Stimulated activated CD8-positive, alpha-beta memory T cell treated with anti-CD3 and anti-CD28 coated beads, Interleukin-2, amount 100 ng/mL, for 1 hour (primary cell): ENCODE measurements around the gene EAF2.
"Not testable (repeated sequence)": the region's sequence is repeated elsewhere in the genome, so short reads cannot be mapped to it uniquely, and the experiment has no call there.

Experiments
- DNase-seq, 2 donors: peaks; one replicate each; pipeline ENCODE4 v3.0.0-alpha.2; 2020; ENCODE audit warnings: low read depth in 2 of 2

Gene EAF2

GRCh38 chr3:121863247-121863646, 28.2 kb downstream of the EAF2 start:
- not testable (repeated sequence) for DNase-seq

GRCh38 chr3:121863801-121864200, 28.8 kb downstream of the EAF2 start:
- DNase-seq: no peak

- DNase-seq: no peak
Observed at GRCh38 chr3:121869736-121870135, 34.7 kb downstream of the EAF2 start.

- DNase-seq: no peak
Observed at GRCh38 chr3:121870717-121871116, 35.7 kb downstream of the EAF2 start.

- DNase-seq: no peak
Observed at GRCh38 chr3:121871430-121871829, 36.4 kb downstream of the EAF2 start.

- DNase-seq: no peak
Observed at GRCh38 chr3:121878411-121878810, 43.4 kb downstream of the EAF2 start.

- no peak for DNase-seq
Observed at GRCh38 chr3:121883507-121883906, 48.5 kb downstream of the EAF2 start.

DNA sequence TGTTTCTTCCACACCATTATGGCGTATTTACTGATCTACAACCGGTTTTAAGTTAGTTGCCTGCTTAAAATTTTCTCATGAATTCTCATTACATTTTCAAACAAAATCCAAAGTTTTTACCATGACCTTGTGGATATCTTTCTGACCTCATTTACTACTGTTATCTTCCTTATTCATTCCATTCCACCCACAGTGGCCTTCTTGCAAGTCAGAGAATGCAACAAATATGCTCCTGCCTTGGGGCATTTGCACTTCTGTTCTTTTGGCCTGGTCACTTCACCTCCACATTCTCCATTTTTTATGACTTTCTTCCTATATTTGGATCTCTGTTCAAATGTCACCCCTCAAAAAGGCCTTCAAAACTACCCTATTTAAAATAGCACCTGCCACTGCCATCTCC, 50.4 kb downstream of the EAF2 start:
- no peak for DNase-seq

DNA sequence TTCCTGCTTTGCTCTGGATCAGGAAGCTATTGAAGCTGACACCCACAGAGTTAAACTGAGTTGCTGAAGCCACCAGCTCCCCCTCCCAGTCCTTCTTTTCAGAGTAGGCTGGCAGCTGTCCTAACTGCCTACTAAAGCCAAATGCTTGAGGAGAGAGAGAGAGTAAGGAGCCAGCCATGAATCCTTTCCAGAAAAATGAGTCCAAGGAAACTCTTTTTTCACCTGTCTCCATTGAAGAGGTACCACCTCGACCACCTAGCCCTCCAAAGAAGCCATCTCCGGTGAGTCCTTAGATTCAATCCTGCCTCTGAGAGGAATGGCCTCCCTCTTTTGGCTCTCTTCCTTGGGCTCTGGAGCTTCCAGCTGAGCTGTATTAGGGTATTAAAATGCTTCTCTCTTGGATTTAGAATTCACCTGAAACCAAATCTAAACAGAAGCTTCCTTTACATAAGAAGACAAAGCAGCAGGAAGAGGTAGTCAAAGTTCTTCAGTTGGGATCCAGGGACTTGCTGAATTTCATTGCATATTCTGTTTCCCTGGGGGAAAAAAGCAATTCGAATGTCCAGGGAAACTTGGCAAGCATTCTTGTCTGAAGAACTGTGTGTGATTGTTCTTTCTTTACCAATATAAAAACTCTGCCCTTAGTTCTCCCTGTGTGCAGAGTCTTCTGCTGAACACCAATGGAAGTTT, 59.4 kb downstream of the EAF2 start, which contains the start of gene SLC15A2:
TSS of gene SLC15A2 (plus strand) at position 101 of the 690 bp plus-strand sequence. CDS start at position 177, 76 bp downstream.
- DNase-seq: no peak

DNA sequence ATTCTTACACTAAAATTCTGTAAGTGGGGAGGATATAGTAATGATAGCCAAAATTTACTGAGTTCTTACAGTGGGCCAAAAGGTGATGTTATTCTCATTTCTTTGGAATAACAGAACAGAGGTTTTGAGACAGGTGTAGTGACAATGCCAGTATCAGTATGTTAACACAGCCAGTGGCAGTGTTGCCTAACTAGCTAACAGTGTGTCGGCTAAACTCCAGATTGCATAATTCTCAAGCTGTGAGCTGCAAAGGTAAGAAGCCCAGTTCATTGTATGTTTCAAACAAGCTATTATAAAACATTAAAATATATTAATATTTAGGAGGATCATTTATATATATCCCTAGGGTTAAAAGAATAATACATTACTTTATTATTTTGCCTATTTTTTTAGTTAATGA, 60.1 kb downstream of the EAF2 start:
- DNase-seq: no peak

GRCh38 chr3:121895736-121896135, 60.7 kb downstream of the EAF2 start:
- DNase-seq: no peak

- DNase-seq: no peak
Observed at GRCh38 chr3:121896823-121897222, 61.8 kb downstream of the EAF2 start.

DNA sequence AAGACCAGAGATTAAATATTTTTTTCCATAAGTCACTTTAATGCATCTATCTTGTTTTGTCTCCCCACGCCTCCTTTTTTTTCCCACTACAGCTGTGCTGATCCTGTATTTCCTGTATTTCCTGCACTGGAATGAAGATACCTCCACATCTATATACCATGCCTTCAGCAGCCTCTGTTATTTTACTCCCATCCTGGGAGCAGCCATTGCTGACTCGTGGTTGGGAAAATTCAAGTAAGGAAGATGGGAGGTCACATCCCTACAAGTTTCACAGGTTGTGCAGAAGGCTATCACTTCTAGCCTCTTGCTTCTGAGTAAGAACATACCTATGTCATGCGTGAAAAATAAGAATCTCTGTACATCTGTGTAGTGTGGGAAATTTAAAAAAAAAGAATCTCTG, 62.3 kb downstream of the EAF2 start:
- no peak for DNase-seq

GRCh38 chr3:121913305-121913990, 78.4 kb downstream of the EAF2 start:
- DNase-seq: no peak

DNA sequence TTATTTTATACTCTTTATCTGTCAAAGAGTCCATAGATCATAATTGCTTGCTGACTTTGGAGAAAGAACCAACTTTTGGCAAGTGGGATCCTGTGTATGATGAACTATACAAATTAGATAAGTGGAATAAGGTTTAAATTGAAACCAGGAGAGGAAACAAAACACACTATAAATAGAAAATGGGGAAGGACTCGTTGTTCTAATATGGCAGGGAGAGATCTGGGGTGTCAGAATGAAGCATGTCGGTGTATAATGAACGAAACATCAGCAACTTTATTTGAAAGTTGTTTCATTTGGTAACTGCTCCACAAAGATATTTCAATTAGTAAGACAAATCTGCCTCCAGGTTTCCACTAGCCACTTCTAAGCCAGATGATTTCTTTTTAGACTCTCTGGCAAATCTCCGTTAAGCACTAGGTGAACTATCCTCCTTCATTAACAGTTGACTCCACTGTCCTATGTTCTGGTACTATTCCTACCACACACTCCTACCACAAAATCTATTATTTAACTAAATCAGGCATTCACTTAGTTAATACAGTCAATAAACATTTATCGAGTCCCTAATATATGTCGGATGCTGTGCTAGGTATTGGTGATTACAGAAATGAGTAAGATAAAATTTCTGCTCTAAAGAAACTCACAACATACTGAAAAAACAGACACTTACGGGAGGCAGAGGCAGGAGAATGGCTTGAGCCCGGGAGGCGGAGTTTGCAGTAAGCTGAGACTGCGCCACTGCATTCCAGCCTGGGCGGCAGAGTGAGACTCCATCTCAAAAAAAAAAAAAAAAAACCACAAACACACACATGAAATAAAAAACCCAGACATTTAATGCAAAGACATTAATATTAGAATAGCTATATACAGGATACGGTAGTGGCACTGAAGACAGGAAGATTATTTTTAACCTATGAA, 79.3 kb downstream of the EAF2 start:
- DNase-seq: no peak

DNA sequence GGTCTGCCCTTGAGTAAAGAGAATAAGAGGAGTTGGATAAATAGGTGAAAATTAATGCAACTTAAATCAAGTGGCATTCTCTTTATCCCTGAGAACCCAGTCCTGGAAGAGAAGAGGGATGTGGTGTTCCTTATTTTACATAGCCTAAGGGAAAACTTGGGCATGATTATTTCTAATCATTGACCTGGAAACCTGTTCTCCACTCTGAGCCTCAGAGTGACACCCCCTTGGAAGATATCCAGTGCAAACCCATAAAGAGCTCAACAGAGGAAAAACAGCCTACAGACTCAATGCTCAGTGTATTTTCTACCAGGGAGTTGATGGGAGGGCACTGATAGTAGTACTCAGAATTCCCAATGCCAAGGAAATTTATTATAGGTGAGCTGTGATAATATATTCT, 81.2 kb downstream of the EAF2 start:
- DNase-seq: no peak

- no peak for DNase-seq
Observed at GRCh38 chr3:121918779-121919483, 83.9 kb downstream of the EAF2 start.

- DNase-seq: no peak
Observed at GRCh38 chr3:121924734-121925133, 89.7 kb downstream of the EAF2 start.

DNA sequence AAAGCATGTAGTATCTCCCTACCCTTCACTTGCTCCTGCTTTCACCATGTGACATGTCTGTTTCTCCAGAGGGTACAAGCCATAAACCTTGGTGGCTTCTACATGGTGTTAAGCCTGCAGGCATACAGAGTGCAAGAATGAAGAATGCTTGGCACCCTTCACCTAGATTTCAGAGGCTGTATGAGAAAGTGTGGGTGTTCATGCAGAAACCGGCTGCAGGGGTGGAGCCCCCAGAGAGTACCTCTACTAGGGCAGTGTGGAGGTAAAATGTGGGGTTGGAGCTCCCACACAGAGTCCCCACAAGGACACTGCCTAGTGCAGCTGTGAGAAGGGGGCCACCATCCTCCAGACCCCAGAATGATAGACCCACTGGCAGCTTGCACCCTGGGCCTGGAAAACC, 91.4 kb downstream of the EAF2 start:
- DNase-seq: no peak
